Measurements from ENCODE around the gene HAUS7. TPM values are rescaled to one million over a fixed set of nuclear protein-coding genes. Genes with fewer than 3 reads are reported as not detected.

HAUS7 gene
- total and polyA plus RNA-seq, 4 donors = 11.6 to 36.2 (median 26.9) TPM

- no peaks in the 10 kb centered on the region for H3K4me1 ChIP-seq (ENCODE audit: control insufficient read depth, insufficient read depth, low read length)
- no peak for DNase-seq (ENCODE audit: low read depth in 4 of 6, low spot score in 6 of 6)
- H3K36me3 ChIP-seq (ENCODE audit: control insufficient read depth, insufficient read depth, low read length) = peaks cover 44% of the 10 kb centered on the region
- 81% methylated on average over 30 of the region's 30 CpGs for WGBS (ENCODE audit: insufficient coverage)
- H3K4me3 ChIP-seq (ENCODE audit: low read depth, low read length) = no peak within 1 kb of the TSS
- H3K27ac ChIP-seq (ENCODE audit: low read depth, low read length) = no peak within 1 kb of the TSS
- H3K9me3 ChIP-seq (ENCODE audit: control insufficient read depth, insufficient read depth, low read length) = no peaks in the 10 kb centered on the region
- no peaks in the 10 kb centered on the region for H3K27me3 ChIP-seq (ENCODE audit: control insufficient read depth, insufficient read depth, low read length)
Measured at GRCh38 chrX:153445856-153446635, 24.3 kb downstream of the HAUS7 start, which contains the start of gene TREX2. TSS of gene TREX2 (minus strand) at chrX:153446056. CDS start at chrX:153445430, 626 bp downstream.

GRCh38 chrX:153445106-153445855, 25.1 kb downstream of the HAUS7 start:
- Histone ChIP-seq H3K27ac (ENCODE audit: low read depth, low read length) (no peak overlapping the region), H3K4me1 (ENCODE audit: control insufficient read depth, insufficient read depth, low read length) (no peaks in the 10 kb centered on the region), H3K4me3 (ENCODE audit: low read depth, low read length) (no peak overlapping the region), H3K27me3 (ENCODE audit: control insufficient read depth, insufficient read depth, low read length) (no peaks in the 10 kb centered on the region), H3K36me3 (ENCODE audit: control insufficient read depth, insufficient read depth, low read length) (peaks cover 37% of the 10 kb centered on the region), H3K9me3 (ENCODE audit: control insufficient read depth, insufficient read depth, low read length) (no peaks in the 10 kb centered on the region)
- WGBS (ENCODE audit: insufficient coverage) = 88% methylated on average over 35 of the region's 35 CpGs
- DNase-seq (ENCODE audit: low read depth in 4 of 6, low spot score in 6 of 6) = no peak

- Histone ChIP-seq H3K27me3 (ENCODE audit: control insufficient read depth, insufficient read depth, low read length) (no peaks in the 10 kb centered on the region), H3K36me3 (ENCODE audit: control insufficient read depth, insufficient read depth, low read length) (peaks cover 31% of the 10 kb centered on the region), H3K4me3 (ENCODE audit: low read depth, low read length) (no peak overlapping the region), H3K27ac (ENCODE audit: low read depth, low read length) (no peak overlapping the region), H3K4me1 (ENCODE audit: control insufficient read depth, insufficient read depth, low read length) (no peaks in the 10 kb centered on the region), H3K9me3 (ENCODE audit: control insufficient read depth, insufficient read depth, low read length) (no peaks in the 10 kb centered on the region)
- DNase-seq (ENCODE audit: low read depth in 4 of 6, low spot score in 6 of 6) = no peak
- 88% methylated on average over 37 of the region's 37 CpGs for WGBS (ENCODE audit: insufficient coverage)
Measured at GRCh38 chrX:153444333-153445011, 25.9 kb downstream of the HAUS7 start.

DNA sequence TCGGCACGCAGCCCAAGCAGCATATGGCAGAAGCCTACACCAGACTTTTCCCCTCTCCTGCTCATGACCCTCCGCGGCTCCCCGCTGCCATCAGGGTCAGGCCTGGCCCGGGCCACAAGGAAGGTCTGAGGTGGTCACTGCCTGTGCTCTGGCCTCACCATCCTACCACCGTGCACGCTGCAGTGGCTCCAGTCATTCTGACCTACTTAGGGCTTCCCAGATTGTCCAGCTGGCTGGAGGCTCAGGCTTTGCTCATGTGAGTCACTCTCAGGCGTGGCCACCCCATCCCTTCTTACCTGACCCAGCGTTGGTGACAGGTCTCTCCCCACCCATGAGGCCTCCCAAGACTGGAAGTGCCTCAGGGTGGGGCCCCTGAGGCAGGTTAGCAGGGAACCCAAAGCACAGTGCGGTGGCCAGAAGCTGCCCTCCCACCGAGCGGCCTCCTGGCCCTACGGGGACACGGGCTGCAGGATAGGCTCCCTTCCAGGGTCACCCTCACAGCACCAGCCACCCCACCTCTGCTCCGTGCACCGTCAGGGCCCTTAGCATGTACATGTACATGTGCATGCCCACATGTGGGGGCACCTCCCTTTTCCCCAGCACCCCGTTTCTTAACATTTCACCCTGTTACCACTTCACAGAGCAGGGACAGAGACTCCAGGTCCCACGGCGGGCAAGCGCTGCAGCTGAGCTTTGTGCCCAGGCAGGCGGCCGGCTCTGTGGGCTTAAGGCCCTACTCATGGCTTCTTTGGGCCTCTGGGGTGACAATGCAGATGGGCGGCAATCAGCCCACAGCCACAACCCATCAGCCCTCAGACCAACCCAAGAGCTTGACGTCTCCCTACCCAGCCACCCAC, 26.7 kb downstream of the HAUS7 start:
- Histone ChIP-seq H3K36me3 (ENCODE audit: control insufficient read depth, insufficient read depth, low read length) (peaks cover 24% of the 10 kb centered on the region), H3K4me3 (ENCODE audit: low read depth, low read length) (no peak overlapping the region), H3K27ac (ENCODE audit: low read depth, low read length) (no peak overlapping the region), H3K4me1 (ENCODE audit: control insufficient read depth, insufficient read depth, low read length) (no peaks in the 10 kb centered on the region), H3K27me3 (ENCODE audit: control insufficient read depth, insufficient read depth, low read length) (no peaks in the 10 kb centered on the region), H3K9me3 (ENCODE audit: control insufficient read depth, insufficient read depth, low read length) (no peaks in the 10 kb centered on the region)
- WGBS (ENCODE audit: insufficient coverage) = 91% methylated on average over 24 of the region's 25 CpGs
- DNase-seq (ENCODE audit: low read depth in 4 of 6, low spot score in 6 of 6) = no peak

GRCh38 chrX:153442463-153442862, 27.9 kb downstream of the HAUS7 start:
- Histone ChIP-seq H3K4me3 (ENCODE audit: low read depth, low read length) (no peak overlapping the region), H3K27ac (ENCODE audit: low read depth, low read length) (no peak overlapping the region), H3K27me3 (ENCODE audit: control insufficient read depth, insufficient read depth, low read length) (no peaks in the 10 kb centered on the region), H3K9me3 (ENCODE audit: control insufficient read depth, insufficient read depth, low read length) (no peaks in the 10 kb centered on the region), H3K36me3 (ENCODE audit: control insufficient read depth, insufficient read depth, low read length) (peaks cover 21% of the 10 kb centered on the region), H3K4me1 (ENCODE audit: control insufficient read depth, insufficient read depth, low read length) (no peaks in the 10 kb centered on the region)
- no peak for DNase-seq (ENCODE audit: low read depth in 4 of 6, low spot score in 6 of 6)
- 71% methylated on average over 5 of the region's 5 CpGs for WGBS (ENCODE audit: insufficient coverage)

DNA sequence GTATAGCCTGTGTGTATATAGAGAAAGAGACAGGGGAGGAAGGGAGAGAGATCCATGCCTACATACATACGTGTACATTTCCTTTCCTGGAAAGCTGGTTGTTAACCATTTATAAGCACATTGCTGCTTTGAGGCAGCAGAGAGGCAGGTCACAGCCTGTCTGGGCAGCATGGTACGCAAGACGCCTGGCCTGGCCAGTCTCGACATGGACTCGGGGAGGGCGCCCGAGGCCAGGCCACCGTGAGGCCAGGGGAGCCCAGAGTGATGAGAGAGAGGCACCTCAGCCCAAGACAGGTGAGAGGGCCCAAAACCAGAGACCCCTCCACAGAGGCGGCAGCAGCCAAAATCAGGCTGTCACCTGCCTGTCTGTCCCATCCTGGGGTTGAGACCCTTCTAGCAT, 28.4 kb downstream of the HAUS7 start:
- Histone ChIP-seq H3K27ac (ENCODE audit: low read depth, low read length) (no peak overlapping the region), H3K4me1 (ENCODE audit: control insufficient read depth, insufficient read depth, low read length) (no peaks in the 10 kb centered on the region), H3K9me3 (ENCODE audit: control insufficient read depth, insufficient read depth, low read length) (no peaks in the 10 kb centered on the region), H3K36me3 (ENCODE audit: control insufficient read depth, insufficient read depth, low read length) (peaks cover 17% of the 10 kb centered on the region), H3K4me3 (ENCODE audit: low read depth, low read length) (no peak overlapping the region), H3K27me3 (ENCODE audit: control insufficient read depth, insufficient read depth, low read length) (no peaks in the 10 kb centered on the region)
- no peak for DNase-seq (ENCODE audit: low read depth in 4 of 6, low spot score in 6 of 6)
- WGBS (ENCODE audit: insufficient coverage) = 86% methylated on average over 8 of the region's 9 CpGs

DNA sequence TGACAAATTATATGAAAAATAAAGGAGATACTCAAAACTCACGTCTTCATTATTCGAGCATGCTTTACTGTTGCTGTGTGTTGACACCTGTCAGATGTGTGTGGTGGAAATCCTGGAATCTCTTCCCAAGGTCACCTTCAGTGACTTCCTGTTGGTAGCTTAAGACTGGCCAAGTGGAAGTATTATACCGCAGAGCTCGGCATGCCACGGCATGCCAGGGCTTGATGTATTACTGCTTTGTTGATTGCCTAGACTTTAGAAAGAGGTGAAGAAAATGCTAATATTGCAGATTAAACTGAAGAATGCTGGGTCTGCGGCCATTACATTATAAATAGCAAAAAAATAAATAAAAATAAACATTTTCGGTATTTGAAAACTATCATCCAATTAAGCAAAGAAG, 29.1 kb downstream of the HAUS7 start:
- Histone ChIP-seq H3K9me3 (ENCODE audit: control insufficient read depth, insufficient read depth, low read length) (no peaks in the 10 kb centered on the region), H3K36me3 (ENCODE audit: control insufficient read depth, insufficient read depth, low read length) (peaks cover 13% of the 10 kb centered on the region), H3K27me3 (ENCODE audit: control insufficient read depth, insufficient read depth, low read length) (no peaks in the 10 kb centered on the region), H3K4me3 (ENCODE audit: low read depth, low read length) (no peak overlapping the region), H3K4me1 (ENCODE audit: control insufficient read depth, insufficient read depth, low read length) (no peaks in the 10 kb centered on the region), H3K27ac (ENCODE audit: low read depth, low read length) (no peak overlapping the region)
- no peak for DNase-seq (ENCODE audit: low read depth in 4 of 6, low spot score in 6 of 6)
- WGBS (ENCODE audit: insufficient coverage) = 82% methylated on average over 3 of the region's 7 CpGs

GRCh38 chrX:153440556-153441135, 29.7 kb downstream of the HAUS7 start:
- WGBS (ENCODE audit: insufficient coverage) = 72% methylated on average over 10 of the region's 13 CpGs
- H3K4me3 ChIP-seq (ENCODE audit: low read depth, low read length) = no peak overlapping the region

DNA sequence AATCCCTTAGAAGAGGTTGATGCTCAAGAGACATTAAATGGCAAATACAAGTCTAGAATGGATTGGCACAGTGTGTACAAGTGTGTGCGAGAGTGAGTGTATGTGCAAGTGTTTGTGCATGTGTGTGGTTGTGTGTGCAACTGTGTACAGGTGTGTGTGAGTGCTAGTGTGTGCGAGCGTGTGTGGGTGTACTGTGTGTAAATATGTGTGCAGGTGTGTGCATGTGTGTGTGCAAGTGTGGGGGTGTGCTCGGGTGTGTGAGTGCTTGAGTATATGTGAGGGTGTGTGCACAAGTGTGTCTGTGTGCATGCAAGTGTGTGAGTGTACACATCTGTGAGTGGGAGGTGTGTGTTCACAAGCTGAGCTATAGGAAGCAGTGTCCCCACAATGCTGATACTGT, 30.4 kb downstream of the HAUS7 start:
- H3K9me3 ChIP-seq (ENCODE audit: control insufficient read depth, insufficient read depth, low read length) = no peaks in the 10 kb centered on the region
- peaks cover 5% of the 10 kb centered on the region for H3K36me3 ChIP-seq (ENCODE audit: control insufficient read depth, insufficient read depth, low read length)
- H3K27ac ChIP-seq (ENCODE audit: low read depth, low read length) = no peak overlapping the region
- no peak overlapping the region for H3K4me3 ChIP-seq (ENCODE audit: low read depth, low read length)
- 77% methylated on average over 4 of the region's 4 CpGs for WGBS (ENCODE audit: insufficient coverage)
- H3K4me1 ChIP-seq (ENCODE audit: control insufficient read depth, insufficient read depth, low read length) = no peaks in the 10 kb centered on the region
- no peak for DNase-seq (ENCODE audit: low read depth in 4 of 6, low spot score in 6 of 6)
- H3K27me3 ChIP-seq (ENCODE audit: control insufficient read depth, insufficient read depth, low read length) = no peaks in the 10 kb centered on the region

More at GRCh38 chrX:153440556-153441135, 29.7 kb downstream of the HAUS7 start:
- no peak overlapping the region for H3K27ac ChIP-seq (ENCODE audit: low read depth, low read length)
- H3K36me3 ChIP-seq (ENCODE audit: control insufficient read depth, insufficient read depth, low read length) = peaks cover 7% of the 10 kb centered on the region
- no peaks in the 10 kb centered on the region for H3K4me1 ChIP-seq (ENCODE audit: control insufficient read depth, insufficient read depth, low read length)
- DNase-seq (ENCODE audit: low read depth in 4 of 6, low spot score in 6 of 6) = no peak
- H3K27me3 ChIP-seq (ENCODE audit: control insufficient read depth, insufficient read depth, low read length) = no peaks in the 10 kb centered on the region
- no peaks in the 10 kb centered on the region for H3K9me3 ChIP-seq (ENCODE audit: control insufficient read depth, insufficient read depth, low read length)

Data from spinal cord (tissue), 10 donors.